HG03558 (cell line): ENCODE measurements around the gene SNRPB.
"Not testable (repeated sequence)": the region's sequence is repeated elsewhere in the genome, so short reads cannot be mapped to it uniquely, and the experiment has no call there.

Source experiments
- ATAC-seq: cut with Tn5 transposase; IDR thresholded peaks from one replicate; pipeline ENCODE4 v1.9.1; 2021; ENCODE audit warnings: moderate number of reproducible peaks; ENCODE audit not compliant: unreplicated experiment; ENCODE audit errors: extremely low read depth

SNRPB gene

DNA sequence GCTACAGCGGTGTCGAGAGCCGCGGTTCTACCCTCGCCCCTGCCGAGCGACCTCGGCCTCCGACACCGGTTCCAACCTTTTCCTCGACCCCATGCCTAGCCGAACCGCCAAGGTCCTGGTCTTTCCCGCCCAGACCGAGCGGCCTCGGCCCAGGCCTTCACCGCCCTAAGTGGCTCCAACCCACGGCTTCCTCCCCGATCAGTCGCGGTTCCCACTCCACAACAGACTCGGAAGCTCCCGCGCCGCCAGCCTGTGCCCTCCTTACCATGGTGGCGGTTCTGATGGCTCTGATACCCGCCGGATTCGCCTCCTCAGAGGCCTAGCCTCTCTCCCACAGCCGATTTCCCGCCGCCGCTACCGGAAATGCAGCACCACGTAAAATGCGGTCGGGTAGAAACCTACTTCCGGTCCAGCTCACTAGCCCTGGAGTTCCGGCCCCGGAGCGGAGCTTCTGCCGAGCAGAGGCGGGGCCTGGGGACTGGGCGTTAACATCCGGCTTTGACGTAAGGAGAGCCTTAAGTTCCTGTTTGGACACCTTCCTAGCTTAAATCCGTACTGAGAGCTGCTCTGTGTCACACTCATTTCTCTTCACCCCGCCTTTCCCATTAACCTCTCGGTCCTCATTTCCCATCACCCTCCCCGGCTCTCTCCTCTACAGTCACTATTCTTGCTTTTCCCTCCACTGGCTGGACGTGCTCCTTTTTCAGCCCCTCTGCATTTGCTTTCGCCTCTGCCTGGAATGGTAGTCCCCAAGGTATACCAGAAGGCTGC lies at the start of gene SNRPB:
Gene SNRPB, minus strand, starts transcription at position 367 of the 771 bp plus-strand sequence. Its CDS starts 99 bp downstream, at position 268.
- peak; percentile 79 for ATAC-seq

GRCh38 chr20:2519115-2519809 lies 48.7 kb upstream of the SNRPB start:
- ATAC-seq: no peak

GRCh38 chr20:2518558-2518957 lies 48.0 kb upstream of the SNRPB start:
- no peak for ATAC-seq

- ATAC-seq: no peak
Observed at GRCh38 chr20:2518096-2518495, 47.5 kb upstream of the SNRPB start.

DNA sequence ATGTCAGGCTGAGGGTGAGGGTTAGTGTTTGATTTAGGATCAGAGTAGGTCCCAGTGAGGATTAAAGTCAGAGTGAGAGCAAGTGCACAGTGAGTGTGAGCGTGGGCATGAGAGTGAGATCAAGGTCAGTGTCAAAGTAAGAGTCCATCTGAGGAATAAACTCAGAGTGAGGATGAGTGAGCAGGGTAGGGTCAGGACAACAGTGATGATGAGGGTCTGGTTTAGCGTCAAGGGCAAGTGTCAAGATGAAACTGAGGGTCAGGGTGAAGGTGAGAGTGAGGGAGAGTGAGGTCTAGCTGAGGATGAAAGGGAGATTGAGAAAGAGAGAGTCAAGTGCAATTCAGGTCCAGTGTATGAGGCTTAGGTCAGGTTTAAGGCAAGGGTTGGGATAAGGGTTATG lies 45.8 kb upstream of the SNRPB start:
- no peak for ATAC-seq

DNA sequence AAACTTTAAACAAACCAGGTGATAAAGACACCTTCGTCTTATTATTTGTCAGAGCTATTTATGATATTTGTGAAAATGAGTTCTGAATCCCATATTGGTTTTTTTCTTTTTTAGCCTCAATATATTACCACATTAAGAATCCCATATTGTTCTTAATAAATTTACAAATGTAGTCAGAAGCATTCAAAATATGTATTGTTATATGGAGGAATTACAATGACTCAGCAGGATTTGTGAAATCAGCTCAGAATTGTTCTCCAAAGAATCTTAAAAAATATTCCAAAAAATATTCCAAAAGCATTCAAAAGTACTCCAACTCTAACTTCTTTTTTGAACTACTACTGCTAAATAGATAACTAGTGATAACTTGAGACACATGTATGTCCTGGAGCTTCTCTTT lies 44.6 kb upstream of the SNRPB start:
- ATAC-seq: no peak

DNA sequence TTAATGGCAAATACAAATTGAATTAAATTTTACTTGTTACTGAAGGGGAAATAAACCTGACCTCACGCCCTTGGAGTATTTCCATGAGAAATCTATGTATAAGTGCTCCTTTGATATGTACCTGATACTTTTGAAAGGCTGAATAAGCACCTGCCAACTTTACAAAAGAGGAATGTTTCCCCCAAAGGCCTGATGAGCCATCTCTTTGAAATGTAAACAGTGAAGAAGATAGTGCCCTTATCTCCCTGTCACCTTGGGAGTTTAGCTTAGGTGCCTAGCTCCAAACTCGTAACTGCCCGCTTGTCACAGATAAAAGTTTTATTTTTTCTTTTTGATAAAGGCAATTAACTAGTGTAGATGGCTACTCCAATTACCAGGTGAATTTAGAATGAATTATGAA lies 39.2 kb upstream of the SNRPB start:
- no peak for ATAC-seq

DNA sequence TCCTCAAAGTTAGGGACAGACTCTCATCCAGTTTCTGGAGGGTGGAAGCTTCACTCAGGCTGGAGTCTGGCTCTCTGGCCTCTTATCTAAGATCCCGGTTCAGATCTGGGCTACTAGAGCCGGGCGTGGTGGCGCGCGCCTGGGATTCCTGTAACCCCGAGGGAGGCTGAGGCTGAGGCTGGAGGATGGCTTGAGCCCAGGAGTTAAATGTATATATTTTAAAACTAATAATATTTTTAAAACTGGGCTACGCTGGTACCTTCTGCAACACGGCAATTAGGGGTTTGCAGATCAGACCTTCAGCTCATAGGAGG lies 38.8 kb upstream of the SNRPB start:
- ATAC-seq: no peak

GRCh38 chr20:2508631-2509467 lies 38.3 kb upstream of the SNRPB start, which contains the start of gene ZNF343:
TSS of gene ZNF343 (minus strand) at chr20:2508915. CDS start at chr20:2493895, 15,020 bp downstream.
- peak; percentile 73 for ATAC-seq

GRCh38 chr20:2507875-2508630 lies 37.5 kb upstream of the SNRPB start:
- no peak for ATAC-seq

GRCh38 chr20:2507464-2507863 lies 36.9 kb upstream of the SNRPB start:
- ATAC-seq: no peak

GRCh38 chr20:2506426-2506825 lies 35.8 kb upstream of the SNRPB start:
- ATAC-seq: not testable (repeated sequence)

DNA sequence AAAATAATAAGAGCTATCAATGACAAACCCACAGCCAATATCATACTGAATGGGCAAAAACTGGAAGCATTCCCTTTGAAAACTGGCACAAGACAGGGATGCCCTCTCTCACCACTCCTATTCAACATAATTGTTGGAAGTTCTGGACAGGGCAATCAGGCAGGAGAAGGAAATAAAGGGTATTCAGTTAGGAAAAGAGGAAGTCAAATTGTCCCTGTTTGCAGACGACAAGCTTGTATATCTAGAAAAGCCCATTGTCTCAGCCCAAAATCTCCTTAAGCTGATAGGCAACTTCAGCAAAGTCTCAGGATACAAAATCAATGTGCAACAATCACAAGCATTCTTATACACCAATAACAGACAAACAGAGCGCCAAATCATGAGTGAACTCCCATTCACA lies 34.2 kb upstream of the SNRPB start:
- ATAC-seq: not testable (repeated sequence)

DNA sequence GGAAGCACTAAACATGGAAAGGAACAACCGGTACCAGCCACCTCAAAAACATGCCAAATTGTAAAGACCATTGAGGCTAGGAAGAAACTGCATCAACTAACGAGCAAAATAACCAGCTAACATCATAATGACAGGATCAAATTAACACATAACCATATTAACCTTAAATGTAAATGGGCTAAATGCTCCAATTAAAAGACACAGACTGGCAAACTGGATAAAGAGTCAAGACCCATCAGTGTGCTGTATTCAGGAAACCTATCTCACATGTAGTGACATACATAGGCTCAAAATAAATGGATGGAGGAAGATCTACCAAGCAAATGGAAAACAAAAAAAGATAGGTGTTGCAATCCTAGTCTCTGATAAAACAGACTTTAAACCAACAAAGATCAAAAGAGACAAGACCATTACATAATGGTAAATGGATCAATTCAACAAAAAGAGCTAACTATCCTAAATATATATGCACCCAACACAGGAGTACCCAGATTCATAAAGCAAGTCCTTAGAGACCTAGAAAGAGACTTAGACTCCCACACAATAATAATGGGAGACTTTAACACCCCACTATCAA lies 32.3 kb upstream of the SNRPB start:
- not testable (repeated sequence) for ATAC-seq

DNA sequence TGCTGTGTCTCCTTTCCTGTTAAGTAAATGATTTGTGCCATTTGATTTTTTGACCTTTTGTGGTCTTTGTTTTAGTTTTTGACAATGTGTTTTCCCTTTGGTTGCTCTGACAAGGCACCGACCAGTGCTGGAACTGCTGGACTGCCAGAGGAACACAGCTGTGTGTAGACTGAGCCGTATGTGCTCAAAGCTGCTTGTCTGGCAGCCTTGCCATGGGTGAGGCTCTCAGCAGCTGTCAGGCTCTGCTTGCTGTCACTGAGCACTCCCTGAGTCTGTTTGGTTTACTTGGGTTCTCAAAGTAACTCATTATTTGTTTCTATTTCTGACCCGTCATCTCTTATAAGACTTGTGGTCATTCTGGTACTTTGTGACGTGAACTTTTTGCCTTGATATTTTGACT lies 15.1 kb upstream of the SNRPB start:
- ATAC-seq: no peak

- no peak for ATAC-seq
Observed at GRCh38 chr20:2485080-2485479, 14.5 kb upstream of the SNRPB start.

DNA sequence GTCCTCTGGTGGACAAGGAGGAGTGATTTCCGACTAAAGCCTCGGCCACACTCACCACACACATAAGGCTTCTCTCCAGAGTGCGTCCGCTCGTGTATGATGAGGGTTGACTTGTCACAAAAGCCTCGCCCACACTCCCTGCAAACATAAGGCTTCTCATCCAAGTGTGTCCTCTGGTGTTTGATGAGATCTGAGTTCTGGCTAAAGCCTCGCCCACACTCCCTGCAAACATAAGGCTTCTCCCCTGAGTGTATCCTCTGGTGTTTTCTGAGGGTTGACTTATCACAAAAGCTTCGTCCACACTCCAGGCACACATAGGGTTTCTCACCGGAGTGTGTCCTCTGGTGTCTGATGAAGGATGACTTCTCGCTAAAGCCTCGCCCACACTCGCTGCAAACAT lies 12.9 kb upstream of the SNRPB start:
- ATAC-seq: no peak

- no peak for ATAC-seq
Observed at GRCh38 chr20:2480381-2480780, 9.8 kb upstream of the SNRPB start.

DNA sequence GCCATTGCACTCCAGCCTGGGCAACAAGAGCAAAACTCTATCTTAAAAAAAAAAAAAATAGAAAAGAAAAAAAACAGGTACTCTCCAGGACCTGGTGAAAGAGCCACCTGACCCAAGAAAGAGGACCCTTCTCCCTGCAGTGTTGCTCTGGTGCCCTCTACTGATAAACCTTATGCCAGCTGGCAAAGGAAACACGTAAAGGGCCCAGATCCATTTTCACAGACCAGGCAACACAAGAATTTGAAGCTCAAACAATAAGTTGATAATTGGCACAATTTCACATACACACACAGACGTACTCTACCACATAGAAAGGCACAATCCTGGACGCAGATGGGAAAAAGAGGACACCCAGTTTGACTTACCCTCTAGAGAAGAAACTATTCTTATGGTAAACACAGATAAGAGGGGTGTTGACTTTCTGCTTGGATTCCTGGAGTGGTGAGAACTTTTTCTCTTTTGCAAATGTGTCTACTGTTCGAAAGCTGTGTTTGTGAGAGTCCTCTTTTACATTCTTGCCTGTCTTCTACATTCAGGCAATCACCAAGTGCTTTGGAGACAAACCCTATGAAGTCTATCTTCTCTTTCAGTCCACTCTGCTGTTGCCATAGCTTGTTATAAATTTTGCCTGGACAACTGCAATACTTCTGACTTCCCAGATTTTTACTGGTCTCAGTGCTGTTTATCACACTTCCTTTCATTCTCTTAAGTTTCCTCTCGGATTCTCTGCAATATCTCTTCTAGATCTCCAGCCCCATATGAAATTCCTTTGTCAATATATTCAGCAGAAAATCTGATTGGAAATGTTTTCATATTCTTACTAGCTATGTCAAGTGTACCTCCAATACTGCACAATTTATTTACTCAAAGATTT lies 6.4 kb upstream of the SNRPB start:
- no peak for ATAC-seq
